Measurements from ENCODE around the gene RBP4. TPM values are rescaled to one million over a fixed set of nuclear protein-coding genes. Genes with fewer than 3 reads are reported as not detected.

The RBP4 gene
- total and polyA plus RNA-seq, 9 of the 15 experiments (the other 6 are each of a cell fraction or from before 2014, with no cell fraction given): 0.91 TPM; not detected in 8

DNA sequence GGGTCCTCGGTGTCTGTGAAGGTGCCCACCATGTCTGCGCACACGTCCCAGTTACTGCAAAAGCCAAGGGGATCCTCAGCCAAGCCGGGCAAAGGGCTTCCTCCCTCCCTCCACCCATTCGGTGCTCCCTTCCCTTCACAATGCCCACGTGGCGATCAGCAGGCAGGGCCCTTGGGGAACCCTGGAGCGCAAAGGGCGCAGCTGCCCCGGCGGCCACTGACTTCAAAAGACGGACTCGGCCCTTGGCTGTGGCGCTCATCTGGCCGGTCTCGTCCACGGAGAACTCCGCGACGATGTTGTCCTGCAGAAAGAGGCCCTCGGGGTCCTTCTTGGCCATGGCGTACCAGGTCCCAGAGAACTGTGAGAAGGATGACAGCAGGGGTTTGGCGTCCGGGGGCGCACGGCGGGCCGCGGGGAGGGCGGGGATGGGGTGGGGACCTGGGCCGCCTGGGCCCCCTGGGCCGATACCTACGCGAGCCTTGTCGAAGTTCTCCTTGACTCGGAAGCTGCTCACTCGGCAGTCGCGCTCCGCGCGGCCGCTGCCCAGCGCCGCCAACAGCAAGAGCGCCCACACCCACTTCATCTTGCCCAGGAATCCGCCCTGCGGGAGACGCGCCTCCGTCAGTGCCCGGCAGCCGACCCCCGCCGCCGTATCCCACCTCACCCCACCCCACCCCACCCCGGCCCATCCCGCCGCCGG, 439 bp downstream of the RBP4 start:
- BruUV-seq (replicated peaks): no TSS peak
- ATAC-seq: no peak
- Histone ChIP-seq H2AFZ (ENCODE audit: low read depth, low read length) (no peak overlapping the region), H4K20me1 (replicated peaks; ENCODE audit: control insufficient read depth, insufficient read depth, low read length) (no peaks in the 10 kb centered on the region), H3K27me3 (ENCODE audit: control insufficient read depth in 2 of 2, insufficient read depth in 2 of 2, low read length in 2 of 2) (peaks cover 9 to 28% of the 10 kb centered on the region in 2 experiments; a peak in 3 of 5 replicates), H3K9ac (ENCODE audit: insufficient read depth in 1 of 2, low read depth in 2 of 2, low read length in 2 of 2) (no peak overlapping the region), H3K4me2 (ENCODE audit: insufficient read depth, low read length) (no peak overlapping the region), H3K27ac (ENCODE audit: extremely low read depth, low read depth, low read length) (no peak overlapping the region), H3K36me3 (ENCODE audit: control insufficient read depth, insufficient read depth, low read length) (no peaks in the 10 kb centered on the region), H3K9me3 (replicated peaks; ENCODE audit: control insufficient read depth, insufficient read depth, low read depth, low read length) (no peaks in the 10 kb centered on the region), H3K4me1 (replicated peaks in 1 of 2; ENCODE audit: control insufficient read depth in 2 of 2, insufficient read depth in 2 of 2, low read length in 2 of 2) (no peaks in the 10 kb centered on the region; a peak in 1 of 5 replicates), H3K4me3 (no peak overlapping the region), H3K79me2 (ENCODE audit: control insufficient read depth, insufficient read depth, low read length) (no peaks in the 10 kb centered on the region), H3K9me1 (ENCODE audit: control insufficient read depth, insufficient read depth, low read length) (no peaks in the 10 kb centered on the region)
- no peak for FAIRE-seq
- CTCF ChIA-PET (ENCODE audit: low intra/inter-chr PET ratio): no interaction called here
- POLR2A ChIA-PET: no interaction called here
- 9% methylated on average over 9 of the region's 60 CpGs for WGBS (ENCODE audit: insufficient coverage, low coverage, missing lambda C conversion rate)
- TF ChIP-seq LARP7 (IDR thresholded peaks at IDR 0.05) (no peak), ZNF347 (CRISPR knock-in tag; IDR thresholded peaks at IDR 0.05; ENCODE audit: low read depth) (no peak), NR1H2 (CRISPR knock-in tag; IDR thresholded peaks at IDR 0.05) (no peak), MTA2 (IDR thresholded peaks at IDR 0.05; ENCODE audit: low read depth) (no peak), PHF21A (IDR thresholded peaks at IDR 0.05; ENCODE audit: borderline replicate concordance, low read depth) (no peak), HCFC1 (IDR thresholded peaks at IDR 0.05; ENCODE audit: low read depth, low read length) (no peak), BHLHE40 (IDR thresholded peaks at IDR 0.05; ENCODE audit: low read length) (no peak), NFXL1 (CRISPR knock-in tag; IDR thresholded peaks at IDR 0.05) (no peak), ADNP (tag; IDR thresholded peaks at IDR 0.05) (no peak)
- TF ChIP-seq, protein P1, sequence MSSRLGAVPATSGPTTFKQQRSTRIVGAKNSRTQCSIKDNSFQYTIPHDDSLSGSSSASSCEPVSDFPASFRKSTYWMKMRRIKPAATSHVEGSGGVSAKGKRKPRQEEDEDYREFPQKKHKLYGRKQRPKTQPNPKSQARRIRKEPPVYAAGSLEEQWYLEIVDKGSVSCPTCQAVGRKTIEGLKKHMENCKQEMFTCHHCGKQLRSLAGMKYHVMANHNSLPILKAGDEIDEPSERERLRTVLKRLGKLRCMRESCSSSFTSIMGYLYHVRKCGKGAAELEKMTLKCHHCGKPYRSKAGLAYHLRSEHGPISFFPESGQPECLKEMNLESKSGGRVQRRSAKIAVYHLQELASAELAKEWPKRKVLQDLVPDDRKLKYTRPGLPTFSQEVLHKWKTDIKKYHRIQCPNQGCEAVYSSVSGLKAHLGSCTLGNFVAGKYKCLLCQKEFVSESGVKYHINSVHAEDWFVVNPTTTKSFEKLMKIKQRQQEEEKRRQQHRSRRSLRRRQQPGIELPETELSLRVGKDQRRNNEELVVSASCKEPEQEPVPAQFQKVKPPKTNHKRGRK (tag; IDR thresholded peaks at IDR 0.05): no peak
- TF ChIP-seq, protein P2, sequence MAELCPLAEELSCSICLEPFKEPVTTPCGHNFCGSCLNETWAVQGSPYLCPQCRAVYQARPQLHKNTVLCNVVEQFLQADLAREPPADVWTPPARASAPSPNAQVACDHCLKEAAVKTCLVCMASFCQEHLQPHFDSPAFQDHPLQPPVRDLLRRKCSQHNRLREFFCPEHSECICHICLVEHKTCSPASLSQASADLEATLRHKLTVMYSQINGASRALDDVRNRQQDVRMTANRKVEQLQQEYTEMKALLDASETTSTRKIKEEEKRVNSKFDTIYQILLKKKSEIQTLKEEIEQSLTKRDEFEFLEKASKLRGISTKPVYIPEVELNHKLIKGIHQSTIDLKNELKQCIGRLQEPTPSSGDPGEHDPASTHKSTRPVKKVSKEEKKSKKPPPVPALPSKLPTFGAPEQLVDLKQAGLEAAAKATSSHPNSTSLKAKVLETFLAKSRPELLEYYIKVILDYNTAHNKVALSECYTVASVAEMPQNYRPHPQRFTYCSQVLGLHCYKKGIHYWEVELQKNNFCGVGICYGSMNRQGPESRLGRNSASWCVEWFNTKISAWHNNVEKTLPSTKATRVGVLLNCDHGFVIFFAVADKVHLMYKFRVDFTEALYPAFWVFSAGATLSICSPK (IDR thresholded peaks at IDR 0.05; ENCODE audit: borderline replicate concordance): no peak
- TF ChIP-seq, protein P3, sequence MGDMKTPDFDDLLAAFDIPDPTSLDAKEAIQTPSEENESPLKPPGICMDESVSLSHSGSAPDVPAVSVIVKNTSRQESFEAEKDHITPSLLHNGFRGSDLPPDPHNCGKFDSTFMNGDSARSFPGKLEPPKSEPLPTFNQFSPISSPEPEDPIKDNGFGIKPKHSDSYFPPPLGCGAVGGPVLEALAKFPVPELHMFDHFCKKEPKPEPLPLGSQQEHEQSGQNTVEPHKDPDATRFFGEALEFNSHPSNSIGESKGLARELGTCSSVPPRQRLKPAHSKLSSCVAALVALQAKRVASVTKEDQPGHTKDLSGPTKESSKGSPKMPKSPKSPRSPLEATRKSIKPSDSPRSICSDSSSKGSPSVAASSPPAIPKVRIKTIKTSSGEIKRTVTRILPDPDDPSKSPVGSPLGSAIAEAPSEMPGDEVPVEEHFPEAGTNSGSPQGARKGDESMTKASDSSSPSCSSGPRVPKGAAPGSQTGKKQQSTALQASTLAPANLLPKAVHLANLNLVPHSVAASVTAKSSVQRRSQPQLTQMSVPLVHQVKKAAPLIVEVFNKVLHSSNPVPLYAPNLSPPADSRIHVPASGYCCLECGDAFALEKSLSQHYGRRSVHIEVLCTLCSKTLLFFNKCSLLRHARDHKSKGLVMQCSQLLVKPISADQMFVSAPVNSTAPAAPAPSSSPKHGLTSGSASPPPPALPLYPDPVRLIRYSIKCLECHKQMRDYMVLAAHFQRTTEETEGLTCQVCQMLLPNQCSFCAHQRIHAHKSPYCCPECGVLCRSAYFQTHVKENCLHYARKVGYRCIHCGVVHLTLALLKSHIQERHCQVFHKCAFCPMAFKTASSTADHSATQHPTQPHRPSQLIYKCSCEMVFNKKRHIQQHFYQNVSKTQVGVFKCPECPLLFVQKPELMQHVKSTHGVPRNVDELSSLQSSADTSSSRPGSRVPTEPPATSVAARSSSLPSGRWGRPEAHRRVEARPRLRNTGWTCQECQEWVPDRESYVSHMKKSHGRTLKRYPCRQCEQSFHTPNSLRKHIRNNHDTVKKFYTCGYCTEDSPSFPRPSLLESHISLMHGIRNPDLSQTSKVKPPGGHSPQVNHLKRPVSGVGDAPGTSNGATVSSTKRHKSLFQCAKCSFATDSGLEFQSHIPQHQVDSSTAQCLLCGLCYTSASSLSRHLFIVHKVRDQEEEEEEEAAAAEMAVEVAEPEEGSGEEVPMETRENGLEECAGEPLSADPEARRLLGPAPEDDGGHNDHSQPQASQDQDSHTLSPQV (IDR thresholded peaks at IDR 0.05): no peak
- in situ Hi-C loops (cut with MboI) (no loop called here), intact Hi-C loops (cut with micrococcal nuclease) (no loop called here)
- DNase-seq (ENCODE audit: extremely low read depth in 1 of 4, low spot score in 3 of 4): no peak
